Subcutaneous adipose tissue (tissue), 4 donors: ENCODE results near the gene FILIP1. TPM values are rescaled to one million over a fixed set of nuclear protein-coding genes. Genes with fewer than 3 reads are reported as not detected.

Source experiments
- total RNA-seq, 4 donors: library from RNA; depleted of rRNA; stranded (reverse); fragments of >200 nt; gene quantifications; one replicate each; pipeline ENCODE4 v1.1.0, GENCODE V29; 2016
- TF ChIP-seq, protein P1 (sequence below): fragments of 450-650 bp; IDR thresholded peaks from one replicate; pipeline ENCODE4 v1.5.1; 2016; ENCODE audit warnings: low read depth, mild to moderate bottlenecking, control low read depth, antibody characterized with exemption, moderate library complexity

Gene FILIP1
- total RNA-seq, 4 donors from 2014 or later: 3.4 to 16.2 (median 5.8) TPM

DNA sequence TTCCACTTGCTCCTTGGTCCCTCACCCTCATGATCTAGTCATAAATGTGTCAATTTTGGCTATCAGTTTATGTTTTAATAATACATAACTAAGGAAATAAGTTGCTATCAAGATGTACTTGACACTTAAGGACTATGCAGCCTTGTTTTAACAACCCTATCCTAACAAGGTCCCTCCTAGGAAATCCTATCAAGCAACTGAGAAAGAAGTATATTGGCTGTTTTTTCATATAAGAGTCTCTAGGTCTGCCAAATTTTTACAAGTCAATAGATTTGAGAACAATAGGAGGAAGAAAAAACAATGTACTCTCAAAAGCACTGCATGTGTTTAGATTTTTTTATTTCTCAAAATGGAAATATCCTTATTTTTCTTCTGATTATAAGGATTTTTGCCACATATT is 14.7 kb downstream of the FILIP1 start:
- TF ChIP-seq, protein P1, sequence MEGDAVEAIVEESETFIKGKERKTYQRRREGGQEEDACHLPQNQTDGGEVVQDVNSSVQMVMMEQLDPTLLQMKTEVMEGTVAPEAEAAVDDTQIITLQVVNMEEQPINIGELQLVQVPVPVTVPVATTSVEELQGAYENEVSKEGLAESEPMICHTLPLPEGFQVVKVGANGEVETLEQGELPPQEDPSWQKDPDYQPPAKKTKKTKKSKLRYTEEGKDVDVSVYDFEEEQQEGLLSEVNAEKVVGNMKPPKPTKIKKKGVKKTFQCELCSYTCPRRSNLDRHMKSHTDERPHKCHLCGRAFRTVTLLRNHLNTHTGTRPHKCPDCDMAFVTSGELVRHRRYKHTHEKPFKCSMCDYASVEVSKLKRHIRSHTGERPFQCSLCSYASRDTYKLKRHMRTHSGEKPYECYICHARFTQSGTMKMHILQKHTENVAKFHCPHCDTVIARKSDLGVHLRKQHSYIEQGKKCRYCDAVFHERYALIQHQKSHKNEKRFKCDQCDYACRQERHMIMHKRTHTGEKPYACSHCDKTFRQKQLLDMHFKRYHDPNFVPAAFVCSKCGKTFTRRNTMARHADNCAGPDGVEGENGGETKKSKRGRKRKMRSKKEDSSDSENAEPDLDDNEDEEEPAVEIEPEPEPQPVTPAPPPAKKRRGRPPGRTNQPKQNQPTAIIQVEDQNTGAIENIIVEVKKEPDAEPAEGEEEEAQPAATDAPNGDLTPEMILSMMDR: no peak

DNA sequence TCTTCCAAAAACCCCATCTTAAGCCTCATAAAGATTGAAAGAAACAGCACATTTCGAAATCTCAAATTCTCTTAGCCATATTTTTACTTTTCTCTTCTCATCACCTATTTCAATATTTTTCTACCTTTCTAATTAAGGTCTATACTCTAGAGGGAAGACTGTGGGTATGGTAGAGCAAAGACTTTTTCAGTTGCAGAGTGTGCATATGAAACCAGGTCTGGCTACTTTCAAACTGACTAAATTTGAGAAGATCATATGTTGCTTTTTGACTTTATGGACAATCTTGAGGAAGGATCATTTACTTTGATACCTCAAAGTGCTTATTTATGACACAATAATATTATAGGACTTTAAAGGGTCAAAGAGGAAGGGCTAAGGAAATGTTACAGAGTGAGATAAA is 20.7 kb downstream of the FILIP1 start:
- TF ChIP-seq, protein P1: no peak

DNA sequence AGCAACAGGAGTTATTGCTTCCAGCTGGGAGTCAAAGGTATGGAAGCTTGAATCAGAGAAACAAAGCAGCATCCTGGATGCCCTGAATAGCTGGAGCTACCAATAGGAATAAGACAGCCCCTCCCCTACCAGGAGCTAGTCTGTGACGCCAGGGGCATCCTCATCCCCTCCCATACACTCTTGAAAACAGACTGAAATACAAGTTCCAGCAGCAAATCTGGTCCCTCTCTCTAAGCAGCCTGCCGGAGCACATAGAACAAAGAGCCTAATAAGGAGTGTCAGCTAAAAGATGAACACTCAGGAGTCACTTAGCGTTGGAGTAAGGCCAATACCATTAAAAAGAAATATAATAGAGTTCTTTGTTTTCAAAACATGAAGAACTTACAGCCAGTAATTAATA is 25.6 kb downstream of the FILIP1 start:
- TF ChIP-seq, protein P1: no peak

DNA sequence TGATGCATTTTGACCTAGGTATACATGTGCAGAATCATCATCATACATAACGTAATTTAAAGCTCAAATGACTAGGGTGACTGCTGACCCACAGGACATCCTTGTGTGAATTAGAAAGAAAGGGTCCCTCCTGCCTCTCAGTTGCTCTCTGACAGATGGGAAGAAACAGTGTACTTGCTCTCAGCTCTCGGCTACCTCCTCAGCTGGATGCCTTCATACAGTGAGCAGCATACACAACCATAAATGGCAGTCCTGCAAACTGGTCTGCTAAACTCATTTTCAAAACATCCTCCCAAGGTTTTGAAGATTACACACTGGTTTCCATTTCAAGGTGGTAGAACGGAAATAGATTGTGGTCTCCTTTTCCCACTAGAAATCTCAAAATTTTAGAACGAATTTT is 26.3 kb downstream of the FILIP1 start:
- TF ChIP-seq, protein P1: no peak

DNA sequence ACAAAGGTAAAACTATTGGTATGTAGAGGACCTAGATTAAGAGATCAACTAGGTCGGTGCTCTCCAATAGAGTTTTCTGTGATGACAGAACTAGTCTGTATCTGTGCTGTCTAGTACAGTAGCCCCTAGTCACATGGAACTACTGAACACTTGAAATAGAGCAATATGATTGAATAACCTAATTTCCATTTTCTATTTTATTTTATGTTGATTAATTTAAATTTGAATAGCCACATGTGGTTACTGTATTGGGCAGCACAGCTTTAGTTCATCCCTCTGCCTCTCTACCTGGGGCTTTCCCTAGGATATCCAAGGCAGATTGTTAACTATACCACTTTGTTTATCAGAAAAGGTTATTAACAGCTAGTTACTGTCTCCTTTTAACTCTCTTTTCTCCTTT is 27.0 kb downstream of the FILIP1 start:
- TF ChIP-seq, protein P1: no peak

DNA sequence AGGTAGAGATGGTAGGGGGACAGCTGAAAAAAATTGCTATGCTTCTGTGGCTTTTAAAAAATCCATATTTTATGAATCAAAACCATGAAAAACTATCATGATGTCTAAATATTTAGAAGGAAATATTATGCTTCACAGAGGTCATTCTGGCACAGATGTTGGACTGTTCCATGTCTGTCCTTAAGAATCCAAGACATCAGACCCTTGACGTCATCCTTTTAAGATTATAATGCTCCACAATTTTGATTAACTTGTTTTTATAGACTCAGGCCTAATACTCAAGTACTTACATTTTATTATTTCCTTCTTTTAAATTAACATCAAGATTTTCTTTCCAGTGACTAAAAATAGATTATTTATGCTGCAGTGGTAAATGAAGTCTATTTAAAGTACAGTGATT is 29.7 kb downstream of the FILIP1 start:
- TF ChIP-seq, protein P1: no peak

DNA sequence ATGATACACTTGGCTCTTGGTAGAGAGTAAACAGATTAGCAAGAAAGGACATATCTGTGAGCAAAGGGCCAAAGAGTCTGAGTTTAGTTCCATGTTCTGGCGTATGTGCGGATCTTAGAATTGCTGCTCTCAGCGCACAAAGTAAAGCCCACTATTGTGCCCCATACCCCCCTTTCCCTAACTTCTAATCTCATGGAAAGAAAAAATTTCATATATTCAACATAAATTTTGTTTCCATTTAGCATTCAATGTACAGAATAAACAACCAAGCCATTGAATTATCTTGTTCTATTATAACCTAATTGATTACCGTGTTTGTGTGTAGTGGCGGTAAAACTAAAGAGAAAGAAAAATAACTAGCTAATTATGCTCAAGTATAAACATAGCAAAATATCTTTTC is 30.5 kb downstream of the FILIP1 start:
- TF ChIP-seq, protein P1: no peak
